ENCODE results near the gene MGLL. TPM values are rescaled to one million over a fixed set of nuclear protein-coding genes. Genes with fewer than 3 reads are reported as not detected.
A peak's percentile ranks its signal among the peaks of the same experiment; 100 is the strongest.

MGLL gene
- total RNA-seq, 1 donor from 2014 or later, result 0.43 TPM

GRCh38 chr3:127829537-127829936 lies 7.2 kb upstream of the MGLL start:
- Mint-ChIP-seq H3K27ac (no peak overlapping the region), H3K9me3 (ENCODE audit: low read depth) (peaks cover 17% of the 10 kb centered on the region), H3K4me1 (ENCODE audit: low read depth) (no peaks in the 10 kb centered on the region), H3K4me3 (ENCODE audit: low read depth) (no peak overlapping the region), H3K36me3 (ENCODE audit: insufficient read depth) (peaks cover 2% of the 10 kb centered on the region), H3K27me3 (peaks cover 33% of the 10 kb centered on the region)
- DNase-seq (ENCODE audit: low spot score, unreplicated experiment), result no peak
- TF ChIP-seq CTCF (IDR thresholded peaks at IDR 0.05; ENCODE audit: unreplicated experiment), result no peak

- DNase-seq (ENCODE audit: low spot score, unreplicated experiment), result no peak
- peaks cover 2% of the 10 kb centered on the region for H3K36me3 Mint-ChIP-seq (ENCODE audit: insufficient read depth)
- H3K27me3 Mint-ChIP-seq, result peaks cover 43% of the 10 kb centered on the region
- H3K9me3 Mint-ChIP-seq (ENCODE audit: low read depth), result peaks cover 17% of the 10 kb centered on the region
- H3K27ac Mint-ChIP-seq, result no peak overlapping the region
- no peak overlapping the region for H3K4me3 Mint-ChIP-seq (ENCODE audit: low read depth)
- TF ChIP-seq CTCF (IDR thresholded peaks at IDR 0.05; ENCODE audit: unreplicated experiment), result no peak
- H3K4me1 Mint-ChIP-seq (ENCODE audit: low read depth), result peaks cover 1% of the 10 kb centered on the region
These were observed 5.5 kb upstream of the MGLL start for GRCh38 chr3:127827808-127828207.

- Mint-ChIP-seq H3K27ac (no peak overlapping the region), H3K4me3 (ENCODE audit: low read depth) (no peak overlapping the region), H3K4me1 (ENCODE audit: low read depth) (peaks cover 1% of the 10 kb centered on the region), H3K9me3 (ENCODE audit: low read depth) (peaks cover 17% of the 10 kb centered on the region), H3K36me3 (ENCODE audit: insufficient read depth) (peaks cover 2% of the 10 kb centered on the region), H3K27me3 (peaks cover 61% of the 10 kb centered on the region)
- DNase-seq (ENCODE audit: low spot score, unreplicated experiment), result no peak
- no peak for TF ChIP-seq CTCF (IDR thresholded peaks at IDR 0.05; ENCODE audit: unreplicated experiment)
These were observed 3.4 kb upstream of the MGLL start for GRCh38 chr3:127825756-127826155.

GRCh38 chr3:127824151-127824825 lies 2.0 kb upstream of the MGLL start:
- no peak for DNase-seq (ENCODE audit: low spot score, unreplicated experiment)
- Mint-ChIP-seq H3K4me1 (ENCODE audit: low read depth) (peaks cover 1% of the 10 kb centered on the region), H3K9me3 (ENCODE audit: low read depth) (peaks cover 9% of the 10 kb centered on the region), H3K36me3 (ENCODE audit: insufficient read depth) (peaks cover 2% of the 10 kb centered on the region), H3K27me3 (peaks cover 69% of the 10 kb centered on the region), H3K4me3 (ENCODE audit: low read depth) (peak overlapping the region; percentile 38), H3K27ac (no peak overlapping the region)
- no peak for TF ChIP-seq CTCF (IDR thresholded peaks at IDR 0.05; ENCODE audit: unreplicated experiment)

- no peak for TF ChIP-seq CTCF (IDR thresholded peaks at IDR 0.05; ENCODE audit: unreplicated experiment)
- no peak for DNase-seq (ENCODE audit: low spot score, unreplicated experiment)
- Mint-ChIP-seq H3K27ac (no peak overlapping the region), H3K4me3 (ENCODE audit: low read depth) (peak overlapping the region; percentile 73), H3K27me3 (peaks cover 76% of the 10 kb centered on the region), H3K4me1 (ENCODE audit: low read depth) (peaks cover 1% of the 10 kb centered on the region), H3K36me3 (ENCODE audit: insufficient read depth) (peaks cover 2% of the 10 kb centered on the region), H3K9me3 (ENCODE audit: low read depth) (peaks cover 9% of the 10 kb centered on the region)
These were observed 1.1 kb upstream of the MGLL start for GRCh38 chr3:127823426-127823857.
